Stimulated activated CD8-positive, alpha-beta memory T cell treated with anti-CD3 and anti-CD28 coated beads, Interleukin-12 subunit alpha, Interleukin-12 subunit beta, amount 100 ng/mL, for 24 hours (primary cell): Measurements from ENCODE around the gene EPG5.
"Not testable (repeated sequence)": the region's sequence is repeated elsewhere in the genome, so short reads cannot be mapped to it uniquely, and the experiment has no call there.

Experiments
- DNase-seq: peaks from one replicate; pipeline ENCODE4 v3.0.0-alpha.2; 2020; ENCODE audit errors: extremely low read depth

EPG5 gene

GRCh38 chr18:45837283-45838070 is 129.7 kb downstream of the EPG5 start:
- no peak for DNase-seq

- DNase-seq = no peak
Observed at GRCh38 chr18:45836242-45837205, 130.6 kb downstream of the EPG5 start.

GRCh38 chr18:45835057-45835636 is 132.0 kb downstream of the EPG5 start:
- DNase-seq = no peak

GRCh38 chr18:45834306-45834705 is 132.8 kb downstream of the EPG5 start:
- no peak for DNase-seq

- DNase-seq = no peak
Observed at GRCh38 chr18:45833846-45834245, 133.3 kb downstream of the EPG5 start.

GRCh38 chr18:45830917-45831316 is 136.2 kb downstream of the EPG5 start:
- DNase-seq = no peak

GRCh38 chr18:45829855-45830254 is 137.3 kb downstream of the EPG5 start:
- DNase-seq = no peak

GRCh38 chr18:45828917-45829811 is 138.0 kb downstream of the EPG5 start:
- DNase-seq = no peak

- not testable (repeated sequence) for DNase-seq
Observed at GRCh38 chr18:45826716-45827115, 140.4 kb downstream of the EPG5 start.

GRCh38 chr18:45826084-45826483 is 141.0 kb downstream of the EPG5 start:
- DNase-seq = no peak

- DNase-seq = no peak
Observed at GRCh38 chr18:45825258-45826044, 141.7 kb downstream of the EPG5 start, which contains the start of gene SIGLEC15. Gene SIGLEC15 (plus strand): TSS chr18:45825675. CDS start chr18:45825729, 54 bp downstream.

- DNase-seq = no peak
Observed at GRCh38 chr18:45821711-45822110, 145.4 kb downstream of the EPG5 start.

GRCh38 chr18:45821026-45821425 is 146.1 kb downstream of the EPG5 start:
- no peak for DNase-seq

GRCh38 chr18:45820106-45820745 is 146.9 kb downstream of the EPG5 start:
- no peak for DNase-seq

- not testable (repeated sequence) for DNase-seq
Observed at GRCh38 chr18:45818765-45819164, 148.4 kb downstream of the EPG5 start.

- DNase-seq = no peak
Observed at GRCh38 chr18:45817543-45817942, 149.6 kb downstream of the EPG5 start.

- not testable (repeated sequence) for DNase-seq
Observed at GRCh38 chr18:45814733-45815132, 152.4 kb downstream of the EPG5 start.

GRCh38 chr18:45807144-45807543 is 160.0 kb downstream of the EPG5 start:
- not testable (repeated sequence) for DNase-seq

GRCh38 chr18:45806226-45806625 is 160.9 kb downstream of the EPG5 start:
- DNase-seq = no peak

- no peak for DNase-seq
Observed at GRCh38 chr18:45805551-45805950, 161.6 kb downstream of the EPG5 start.
